ENCODE data around the gene IFT80.

Gene IFT80

DNA sequence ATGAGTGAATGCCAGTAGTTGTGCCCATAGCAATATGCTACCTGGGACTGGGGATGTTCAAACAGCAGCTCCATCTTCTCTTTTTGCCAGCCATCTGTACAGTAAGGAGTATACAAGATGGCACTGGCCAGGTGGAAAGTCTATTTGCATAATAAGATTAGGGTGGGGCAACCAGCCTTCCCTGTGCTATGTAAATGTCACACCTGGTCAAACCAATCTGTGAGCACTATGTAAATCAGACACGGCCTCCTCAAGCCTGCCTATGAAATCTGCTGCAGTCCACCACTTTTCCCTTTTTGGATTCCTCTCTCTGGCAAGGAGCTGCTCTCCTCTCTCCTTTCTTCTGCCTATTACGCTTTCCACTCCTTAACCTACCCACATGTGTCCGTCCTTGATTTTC, 120.8 kb downstream of the IFT80 start:
- H3K9me3 ChIP-seq (ENCODE audit: low read length), result no peaks in the 10 kb centered on the region
- H3K79me2 ChIP-seq (ENCODE audit: insufficient read depth, low read length), result no peaks in the 10 kb centered on the region
- H3K9me2 ChIP-seq (ENCODE audit: low read depth, low read length), result no peaks in the 10 kb centered on the region
- H3F3A ChIP-seq (ENCODE audit: insufficient read depth, low read length), result no peaks in the 10 kb centered on the region
- H3K4me3 ChIP-seq (ENCODE audit: low read depth, low read length, poor library complexity, severe bottlenecking), result no peak overlapping the region
- no peak overlapping the region for H3K4me2 ChIP-seq (ENCODE audit: low read length)
- no peak overlapping the region for H2AFZ ChIP-seq (ENCODE audit: low read length)
- no peaks in the 10 kb centered on the region for H3K4me1 ChIP-seq (ENCODE audit: insufficient read depth, low read length, severe bottlenecking)
- no peaks in the 10 kb centered on the region for H3K27me3 ChIP-seq (ENCODE audit: insufficient read depth, low read length)
- H3K36me3 ChIP-seq (ENCODE audit: insufficient read depth, low read length), result peaks cover 23% of the 10 kb centered on the region; the same call in 1 of the 2 replicates
- H3K9ac ChIP-seq (ENCODE audit: low read length), result no peak overlapping the region
- H4K20me1 ChIP-seq (ENCODE audit: insufficient read depth, low read length), result no peaks in the 10 kb centered on the region
- no peak overlapping the region for H3K27ac ChIP-seq (ENCODE audit: low read depth, low read length, poor library complexity, severe bottlenecking)
- TF ChIP-seq, protein P1, sequence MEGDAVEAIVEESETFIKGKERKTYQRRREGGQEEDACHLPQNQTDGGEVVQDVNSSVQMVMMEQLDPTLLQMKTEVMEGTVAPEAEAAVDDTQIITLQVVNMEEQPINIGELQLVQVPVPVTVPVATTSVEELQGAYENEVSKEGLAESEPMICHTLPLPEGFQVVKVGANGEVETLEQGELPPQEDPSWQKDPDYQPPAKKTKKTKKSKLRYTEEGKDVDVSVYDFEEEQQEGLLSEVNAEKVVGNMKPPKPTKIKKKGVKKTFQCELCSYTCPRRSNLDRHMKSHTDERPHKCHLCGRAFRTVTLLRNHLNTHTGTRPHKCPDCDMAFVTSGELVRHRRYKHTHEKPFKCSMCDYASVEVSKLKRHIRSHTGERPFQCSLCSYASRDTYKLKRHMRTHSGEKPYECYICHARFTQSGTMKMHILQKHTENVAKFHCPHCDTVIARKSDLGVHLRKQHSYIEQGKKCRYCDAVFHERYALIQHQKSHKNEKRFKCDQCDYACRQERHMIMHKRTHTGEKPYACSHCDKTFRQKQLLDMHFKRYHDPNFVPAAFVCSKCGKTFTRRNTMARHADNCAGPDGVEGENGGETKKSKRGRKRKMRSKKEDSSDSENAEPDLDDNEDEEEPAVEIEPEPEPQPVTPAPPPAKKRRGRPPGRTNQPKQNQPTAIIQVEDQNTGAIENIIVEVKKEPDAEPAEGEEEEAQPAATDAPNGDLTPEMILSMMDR (IDR thresholded peaks at IDR 0.05; ENCODE audit: low read length), result no peak
- TF ChIP-seq EZH2 (IDR thresholded peaks at IDR 0.05; ENCODE audit: borderline replicate concordance, low read length), result no peak

DNA sequence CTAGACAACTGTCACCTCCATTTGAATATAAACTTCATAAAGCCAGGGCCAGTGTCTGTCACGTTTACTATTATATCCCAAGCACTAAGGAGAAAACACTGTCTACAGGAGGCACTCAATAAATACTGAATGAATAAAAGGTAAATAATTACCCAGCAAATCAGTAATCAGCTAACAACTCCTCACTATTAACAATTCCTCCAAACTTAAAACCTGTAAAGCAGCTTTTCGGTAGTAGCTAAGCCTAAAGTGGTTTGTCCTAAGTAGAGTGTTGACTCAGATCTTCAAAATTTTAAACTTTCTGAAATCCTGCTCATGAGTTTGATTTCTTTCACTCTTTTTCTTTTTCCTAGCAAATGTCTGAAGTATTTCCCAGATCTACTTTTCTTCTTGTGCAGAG, 133.9 kb downstream of the IFT80 start:
- no peak overlapping the region for H3K27ac ChIP-seq (ENCODE audit: low read depth, low read length, poor library complexity, severe bottlenecking)
- H3K9ac ChIP-seq (ENCODE audit: low read length), result no peak overlapping the region
- no peaks in the 10 kb centered on the region for H4K20me1 ChIP-seq (ENCODE audit: insufficient read depth, low read length)
- H3K4me2 ChIP-seq (ENCODE audit: low read length), result no peak overlapping the region
- no peak overlapping the region for H2AFZ ChIP-seq (ENCODE audit: low read length)
- TF ChIP-seq EZH2 (IDR thresholded peaks at IDR 0.05; ENCODE audit: borderline replicate concordance, low read length), result no peak
- TF ChIP-seq, protein P1 (IDR thresholded peaks at IDR 0.05; ENCODE audit: low read length), result no peak
- no peaks in the 10 kb centered on the region for H3K4me1 ChIP-seq (ENCODE audit: insufficient read depth, low read length, severe bottlenecking)
- H3K36me3 ChIP-seq (ENCODE audit: insufficient read depth, low read length), result no peaks in the 10 kb centered on the region
- H3K9me2 ChIP-seq (ENCODE audit: low read depth, low read length), result no peaks in the 10 kb centered on the region
- no peaks in the 10 kb centered on the region for H3K79me2 ChIP-seq (ENCODE audit: insufficient read depth, low read length)
- no peaks in the 10 kb centered on the region; the same call in 1 of the 2 replicates for H3F3A ChIP-seq (ENCODE audit: insufficient read depth, low read length)
- H3K27me3 ChIP-seq (ENCODE audit: insufficient read depth, low read length), result no peaks in the 10 kb centered on the region
- H3K9me3 ChIP-seq (ENCODE audit: low read length), result no peaks in the 10 kb centered on the region
- H3K4me3 ChIP-seq (ENCODE audit: low read depth, low read length, poor library complexity, severe bottlenecking), result no peak overlapping the region

DNA sequence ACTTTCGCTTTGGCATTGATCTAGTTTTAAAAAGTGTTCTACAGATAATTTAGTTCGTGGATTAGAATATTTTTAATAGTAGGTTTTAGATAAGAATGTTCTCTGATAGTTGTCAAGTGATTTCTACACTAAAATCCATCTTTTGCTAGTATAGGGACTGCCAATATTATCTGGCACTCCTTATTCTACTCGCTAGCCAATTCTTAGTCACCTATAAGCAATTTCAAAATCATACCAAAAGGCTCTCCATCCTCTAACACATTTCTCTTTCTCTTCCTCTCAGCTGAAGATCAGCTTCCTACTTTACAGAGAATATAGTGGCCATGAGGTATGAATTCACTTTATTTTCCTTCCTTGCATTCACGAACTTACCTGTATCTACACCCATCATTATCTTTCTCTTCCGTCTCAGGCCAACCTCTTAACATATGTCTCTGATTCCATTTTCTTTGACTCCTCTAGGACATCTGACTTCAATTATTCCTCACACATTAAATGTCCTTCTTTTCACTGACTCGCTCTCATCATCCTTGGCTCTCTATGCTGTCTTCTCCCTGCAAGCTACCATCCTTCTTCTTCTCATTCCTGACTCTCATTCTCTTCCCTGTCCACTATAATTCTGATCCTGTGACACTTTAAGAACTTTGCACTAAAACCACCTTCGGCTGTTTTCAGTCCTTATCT, 138.3 kb downstream of the IFT80 start:
- Histone ChIP-seq H3K4me3 (ENCODE audit: low read depth, low read length, poor library complexity, severe bottlenecking) (no peak overlapping the region), H2AFZ (ENCODE audit: low read length) (no peak overlapping the region), H3K79me2 (ENCODE audit: insufficient read depth, low read length) (no peaks in the 10 kb centered on the region)

More for the DNA sequence above, 138.3 kb downstream of the IFT80 start:
- no peaks in the 10 kb centered on the region for H3K36me3 ChIP-seq (ENCODE audit: insufficient read depth, low read length)
- TF ChIP-seq, protein P1 (IDR thresholded peaks at IDR 0.05; ENCODE audit: low read length), result no peak
- TF ChIP-seq EZH2 (IDR thresholded peaks at IDR 0.05; ENCODE audit: borderline replicate concordance, low read length), result no peak
- H3K27me3 ChIP-seq (ENCODE audit: insufficient read depth, low read length), result no peaks in the 10 kb centered on the region
- H4K20me1 ChIP-seq (ENCODE audit: insufficient read depth, low read length), result no peaks in the 10 kb centered on the region
- no peaks in the 10 kb centered on the region for H3K9me3 ChIP-seq (ENCODE audit: low read length)
- no peak overlapping the region for H3K9ac ChIP-seq (ENCODE audit: low read length)
- H3K4me2 ChIP-seq (ENCODE audit: low read length), result no peak overlapping the region
- H3K4me1 ChIP-seq (ENCODE audit: insufficient read depth, low read length, severe bottlenecking), result no peaks in the 10 kb centered on the region
- no peaks in the 10 kb centered on the region; the same call in 1 of the 2 replicates for H3F3A ChIP-seq (ENCODE audit: insufficient read depth, low read length)
- H3K9me2 ChIP-seq (ENCODE audit: low read depth, low read length), result no peaks in the 10 kb centered on the region
- H3K27ac ChIP-seq (ENCODE audit: low read depth, low read length, poor library complexity, severe bottlenecking), result no peak overlapping the region

Data from OCI-LY1 (cell line).